KMS-11 (cell line): ENCODE measurements around the gene ADAR.

Source experiments
- H2AFZ ChIP-seq: fragments of 200-600 bp; sonication (generic); 2 replicates; pipeline ENCODE4 v1.6.1; 2016; ENCODE audit warnings: antibody characterized with exemption, mixed run types, low read depth
- H3K27ac ChIP-seq: fragments of 200-600 bp; sonication (generic); 2 replicates; pipeline ENCODE4 v1.6.1; 2016; ENCODE audit warnings: mild to moderate bottlenecking, mixed run types
- H3K27me3 ChIP-seq: fragments of 200-600 bp; sonication (generic); 2 replicates; pipeline ENCODE4 v1.6.1; 2017; ENCODE audit warnings: mild to moderate bottlenecking, low read depth, mixed run types, moderate library complexity; ENCODE audit not compliant: insufficient read depth
- H3K36me3 ChIP-seq: fragments of 200-600 bp; sonication (generic); 2 replicates; pipeline ENCODE4 v1.6.1; 2017; ENCODE audit warnings: mild to moderate bottlenecking, mixed run types; ENCODE audit not compliant: insufficient read depth
- H3K4me1 ChIP-seq: fragments of 200-600 bp; sonication (generic); 2 replicates; pipeline ENCODE4 v1.6.1; 2016; ENCODE audit warnings: mild to moderate bottlenecking, low read depth, mixed run types; ENCODE audit not compliant: poor library complexity, severe bottlenecking
- H3K4me2 ChIP-seq: fragments of 200-600 bp; sonication (generic); 2 replicates; pipeline ENCODE4 v1.7.0; 2016; ENCODE audit warnings: mild to moderate bottlenecking, mixed run types
- H3K4me3 ChIP-seq: fragments of 200-600 bp; sonication (generic); IDR thresholded peaks from 2 replicates; pipeline ENCODE4 v1.6.1; 2017; ENCODE audit warnings: low read depth, low read length, mixed read lengths; ENCODE audit not compliant: insufficient read depth
- H3K79me2 ChIP-seq: fragments of 200-600 bp; sonication (generic); 2 replicates; pipeline ENCODE4 v1.6.1; 2016; ENCODE audit warnings: low read depth, mixed run types; ENCODE audit not compliant: insufficient read depth
- H3K9ac ChIP-seq: fragments of 200-600 bp; sonication (generic); 2 replicates; pipeline ENCODE4 v1.6.1; 2016; ENCODE audit warnings: mild to moderate bottlenecking, mixed run types
- H4K20me1 ChIP-seq: fragments of 200-600 bp; sonication (generic); 2 replicates; pipeline ENCODE4 v1.6.1; 2016; ENCODE audit warnings: mild to moderate bottlenecking, mixed run types; ENCODE audit not compliant: insufficient read depth
- CTCF ChIP-seq: fragments of 200-600 bp; sonication (generic); conservative IDR thresholded peaks from 2 replicates; pipeline ENCODE4 v1.6.1; 2017; ENCODE audit warnings: low read depth, mild to moderate bottlenecking, antibody characterized with exemption, low read length, moderate library complexity, mixed read lengths

The ADAR gene

GRCh38 chr1:154547105-154547732, 60.8 kb downstream of the ADAR start:
- Histone ChIP-seq H3K79me2 (no peaks in the 10 kb centered on the region), H3K4me3 (no peak overlapping the region), H3K4me2 (no peak overlapping the region), H4K20me1 (no peaks in the 10 kb centered on the region), H3K4me1 (peaks cover 31% of the 10 kb centered on the region), H3K27me3 (peaks cover 3% of the 10 kb centered on the region; the same call in 1 of the 2 replicates), H3K36me3 (peaks cover 17% of the 10 kb centered on the region; the same call in 1 of the 2 replicates), H3K9ac (no peak overlapping the region), H2AFZ (no peak overlapping the region), H3K27ac (no peak overlapping the region)
- TF ChIP-seq CTCF: no peak

- TF ChIP-seq CTCF: peak; percentile 99
- H3K9ac ChIP-seq: no peak overlapping the region
- H4K20me1 ChIP-seq: no peaks in the 10 kb centered on the region
- no peak overlapping the region for H3K4me3 ChIP-seq
- no peak overlapping the region for H3K27ac ChIP-seq
- peaks cover 24% of the 10 kb centered on the region for H3K4me1 ChIP-seq
- peaks cover 9% of the 10 kb centered on the region; the same call in 1 of the 2 replicates for H3K36me3 ChIP-seq
- no peaks in the 10 kb centered on the region for H3K79me2 ChIP-seq
- H2AFZ ChIP-seq: no peak overlapping the region
- peaks cover 3% of the 10 kb centered on the region; the same call in 1 of the 2 replicates for H3K27me3 ChIP-seq
- H3K4me2 ChIP-seq: no peak overlapping the region
These were observed 61.5 kb downstream of the ADAR start for GRCh38 chr1:154546264-154547063.

- Histone ChIP-seq H3K27me3 (peaks cover 3% of the 10 kb centered on the region; the same call in 1 of the 2 replicates), H3K27ac (no peak overlapping the region), H3K4me3 (no peak overlapping the region), H3K79me2 (no peaks in the 10 kb centered on the region), H3K4me2 (no peak overlapping the region), H3K4me1 (no peaks in the 10 kb centered on the region), H2AFZ (no peak overlapping the region), H3K9ac (no peak overlapping the region), H3K36me3 (no peaks in the 10 kb centered on the region), H4K20me1 (no peaks in the 10 kb centered on the region)
- TF ChIP-seq CTCF: no peak
These were observed 66.8 kb downstream of the ADAR start for GRCh38 chr1:154541231-154541630.

GRCh38 chr1:154539486-154540483, 68.2 kb downstream of the ADAR start:
- H2AFZ ChIP-seq: no peak overlapping the region
- H3K4me1 ChIP-seq: no peaks in the 10 kb centered on the region
- H3K36me3 ChIP-seq: no peaks in the 10 kb centered on the region
- H3K79me2 ChIP-seq: no peaks in the 10 kb centered on the region
- no peak for TF ChIP-seq CTCF
- peaks cover 3% of the 10 kb centered on the region; the same call in 1 of the 2 replicates for H3K27me3 ChIP-seq
- H3K4me2 ChIP-seq: no peak overlapping the region
- H3K4me3 ChIP-seq: no peak overlapping the region
- no peaks in the 10 kb centered on the region for H4K20me1 ChIP-seq
- no peak overlapping the region for H3K9ac ChIP-seq
- H3K27ac ChIP-seq: no peak overlapping the region
